Uterus (tissue), 2 donors: ENCODE measurements around the gene SBF2.

Experiments used
- POLR2A ChIP-seq, 2 donors: fragments of 450-650 bp; IDR thresholded peaks; one replicate each; pipeline ENCODE4 v1.6.1; 2016; ENCODE audit warnings: antibody characterized with exemption in 2 of 2, mild to moderate bottlenecking in 1 of 2, moderate library complexity in 1 of 2
- TF ChIP-seq, protein P1 (sequence below), 4 experiments: fragments of 200-600 bp in 2 of 4; fragments of 450-650 bp in 2 of 4; sonication (generic) in 2 of 4; IDR thresholded peaks; one replicate each; pipeline ENCODE4 v1.5.1; 2016 to 2019; ENCODE audit warnings: antibody characterized with exemption in 4 of 4, mild to moderate bottlenecking in 2 of 4, moderate library complexity in 1 of 4

DNA sequence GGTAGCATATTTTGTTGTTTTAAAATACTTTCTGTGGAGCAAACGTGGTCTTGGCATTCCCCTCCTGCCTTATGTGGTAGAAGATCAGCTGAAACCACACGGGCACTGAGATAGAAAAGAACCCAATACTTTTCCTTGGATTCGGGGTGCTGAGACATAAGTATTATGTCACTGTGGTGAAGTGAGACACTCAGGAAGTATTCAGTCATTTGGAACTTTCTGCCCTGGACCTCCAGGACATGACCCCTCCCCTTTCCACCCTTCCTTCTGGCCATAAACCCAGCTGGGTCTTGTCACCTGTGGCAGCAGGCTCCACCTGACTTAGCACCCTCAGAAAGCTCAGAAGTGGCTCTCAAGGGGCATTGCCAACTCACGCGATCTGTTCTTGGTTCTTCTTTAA is 506.8 kb downstream of the SBF2 start:
- TF ChIP-seq, protein P1, sequence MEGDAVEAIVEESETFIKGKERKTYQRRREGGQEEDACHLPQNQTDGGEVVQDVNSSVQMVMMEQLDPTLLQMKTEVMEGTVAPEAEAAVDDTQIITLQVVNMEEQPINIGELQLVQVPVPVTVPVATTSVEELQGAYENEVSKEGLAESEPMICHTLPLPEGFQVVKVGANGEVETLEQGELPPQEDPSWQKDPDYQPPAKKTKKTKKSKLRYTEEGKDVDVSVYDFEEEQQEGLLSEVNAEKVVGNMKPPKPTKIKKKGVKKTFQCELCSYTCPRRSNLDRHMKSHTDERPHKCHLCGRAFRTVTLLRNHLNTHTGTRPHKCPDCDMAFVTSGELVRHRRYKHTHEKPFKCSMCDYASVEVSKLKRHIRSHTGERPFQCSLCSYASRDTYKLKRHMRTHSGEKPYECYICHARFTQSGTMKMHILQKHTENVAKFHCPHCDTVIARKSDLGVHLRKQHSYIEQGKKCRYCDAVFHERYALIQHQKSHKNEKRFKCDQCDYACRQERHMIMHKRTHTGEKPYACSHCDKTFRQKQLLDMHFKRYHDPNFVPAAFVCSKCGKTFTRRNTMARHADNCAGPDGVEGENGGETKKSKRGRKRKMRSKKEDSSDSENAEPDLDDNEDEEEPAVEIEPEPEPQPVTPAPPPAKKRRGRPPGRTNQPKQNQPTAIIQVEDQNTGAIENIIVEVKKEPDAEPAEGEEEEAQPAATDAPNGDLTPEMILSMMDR (IDR thresholded peaks at IDR 0.05), result no peak
- no peak for TF ChIP-seq POLR2A (IDR thresholded peaks at IDR 0.05)
